HG03139 (cell line): ENCODE measurements around the gene FBXW8.

ENCODE experiments used
- ATAC-seq: cut with Tn5 transposase; IDR thresholded peaks from one replicate; pipeline ENCODE4 v1.9.1; 2021; ENCODE audit not compliant: unreplicated experiment

Gene FBXW8

DNA sequence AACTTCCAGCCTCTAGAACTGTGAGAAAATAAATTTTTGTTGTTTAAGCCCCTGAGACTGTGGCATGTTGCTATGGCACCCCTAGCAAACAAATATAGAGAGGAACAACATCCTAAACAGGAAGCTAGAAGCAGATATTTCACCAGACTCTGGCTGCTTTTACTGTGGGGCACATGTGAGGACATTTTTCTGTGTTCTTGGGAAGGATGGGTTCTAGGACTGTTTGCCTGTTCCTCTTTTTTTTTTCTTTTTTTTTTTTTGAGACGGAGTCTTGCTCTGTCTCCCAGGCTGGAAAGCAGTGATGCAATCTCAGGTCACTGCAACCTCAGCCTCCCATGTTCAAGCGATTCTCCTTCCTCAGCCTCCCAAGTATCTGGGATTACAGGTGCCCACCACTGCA, 25.3 kb upstream of the FBXW8 start:
- ATAC-seq: no peak

GRCh38 chr12:116887244-116887643, 23.5 kb upstream of the FBXW8 start:
- no peak for ATAC-seq

DNA sequence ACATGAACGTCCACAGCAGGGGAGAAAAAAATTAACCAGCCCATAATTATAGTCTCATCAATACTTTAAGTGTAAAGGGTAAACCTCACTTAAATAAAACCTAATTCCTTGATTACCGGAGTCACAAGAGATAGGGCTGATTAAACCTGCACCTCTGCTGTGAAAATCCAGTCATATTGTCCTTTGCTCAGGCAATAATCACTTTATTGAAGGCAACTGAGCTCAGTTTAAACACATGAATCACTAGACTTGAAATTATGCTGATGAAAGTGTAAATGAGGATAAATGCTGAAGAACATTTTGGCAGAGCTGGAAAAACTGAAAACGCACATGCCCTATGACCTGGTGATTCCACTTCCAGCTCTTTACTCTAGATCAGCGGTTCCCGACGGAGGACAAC, 22.9 kb upstream of the FBXW8 start:
- no peak for ATAC-seq

GRCh38 chr12:116890330-116890729, 20.4 kb upstream of the FBXW8 start:
- no peak for ATAC-seq

GRCh38 chr12:116891019-116891418, 19.7 kb upstream of the FBXW8 start:
- no peak for ATAC-seq

- ATAC-seq: no peak
Observed at GRCh38 chr12:116892349-116893140, 18.2 kb upstream of the FBXW8 start.

GRCh38 chr12:116894913-116895312, 15.8 kb upstream of the FBXW8 start:
- no peak for ATAC-seq

- no peak for ATAC-seq
Observed at GRCh38 chr12:116896411-116896924, 14.3 kb upstream of the FBXW8 start.

DNA sequence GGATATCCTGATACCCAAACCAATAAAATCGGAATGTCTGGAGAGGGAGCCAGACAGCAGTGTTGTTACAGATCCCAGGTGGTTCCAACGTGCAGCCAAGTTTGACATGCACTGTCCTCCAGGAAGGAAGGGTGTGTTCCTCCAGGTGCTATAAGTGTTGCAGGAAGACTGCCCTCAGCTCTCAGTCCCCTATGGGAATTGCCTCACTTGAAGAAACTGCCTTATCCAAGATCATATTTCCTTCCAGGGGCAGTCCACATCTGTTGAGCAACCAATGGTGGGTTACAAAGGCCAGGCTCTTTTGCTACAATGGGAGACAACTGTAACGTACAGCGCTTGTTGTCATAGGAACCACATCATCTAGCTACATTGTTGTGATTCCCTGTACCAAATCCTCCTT, 13.3 kb upstream of the FBXW8 start:
- ATAC-seq: no peak

GRCh38 chr12:116898669-116899068, 12.1 kb upstream of the FBXW8 start:
- ATAC-seq: no peak

- ATAC-seq: no peak
Observed at GRCh38 chr12:116901612-116902011, 9.1 kb upstream of the FBXW8 start.

DNA sequence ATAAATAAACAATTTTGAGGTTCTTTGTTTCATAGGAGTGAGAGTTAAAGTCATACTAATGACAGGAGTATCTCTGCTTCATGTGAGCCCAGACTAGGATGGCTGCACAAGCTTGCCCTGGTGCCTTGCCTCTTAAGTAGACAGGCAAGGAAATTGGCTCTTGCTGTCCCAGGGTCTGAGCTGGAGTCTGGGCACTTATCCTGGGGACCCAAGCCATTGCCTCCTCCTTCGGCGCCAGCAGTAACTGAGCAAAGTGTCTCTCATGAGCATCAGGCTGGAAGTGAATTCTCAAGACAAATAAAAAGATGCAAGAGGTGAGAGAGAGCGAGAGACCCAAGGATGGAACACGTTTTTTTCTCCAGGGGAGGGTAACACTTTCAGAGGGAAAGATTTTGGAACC, 6.9 kb upstream of the FBXW8 start:
- no peak for ATAC-seq

DNA sequence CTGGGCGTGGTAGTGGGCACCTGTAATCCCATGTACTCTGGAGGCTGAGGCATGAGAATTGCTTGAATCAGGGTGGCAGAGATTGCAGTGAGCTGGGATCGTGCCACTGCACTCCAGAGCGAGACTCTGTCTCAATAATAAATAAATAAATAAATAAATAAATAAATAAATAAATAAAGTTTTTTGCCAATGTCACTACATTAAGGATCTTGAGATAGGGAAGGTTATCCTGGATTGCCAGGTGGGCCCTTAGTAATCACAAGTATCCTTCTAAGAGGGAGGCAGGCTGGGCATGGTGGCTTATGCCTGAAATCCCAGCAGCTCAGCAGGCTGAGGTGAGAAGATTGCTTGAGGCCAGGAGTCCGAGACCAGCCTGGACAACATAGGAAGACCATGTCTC, 4.5 kb upstream of the FBXW8 start:
- no peak for ATAC-seq

GRCh38 chr12:116910280-116910644, 488 bp upstream of the FBXW8 start:
- no peak for ATAC-seq

GRCh38 chr12:116915326-116915725, 4.6 kb downstream of the FBXW8 start:
- ATAC-seq: no peak

DNA sequence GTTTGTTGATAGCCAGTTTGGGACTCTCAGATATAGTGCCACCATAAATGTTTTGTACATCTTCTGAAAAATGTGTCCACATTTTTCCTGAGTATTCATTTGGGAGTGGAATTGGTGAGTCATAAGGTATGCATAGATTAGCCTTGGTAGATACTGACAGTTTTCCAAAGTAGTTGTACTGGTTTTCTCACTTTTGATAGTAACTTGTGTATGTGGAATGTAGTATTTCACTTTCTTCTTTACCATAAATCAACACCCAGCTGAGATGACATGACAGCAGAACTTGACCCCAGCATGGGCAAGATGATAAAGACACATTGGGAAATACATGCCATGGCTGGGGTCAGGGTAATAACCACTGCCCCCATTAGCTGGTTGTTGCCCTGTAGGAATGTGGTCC, 5.4 kb downstream of the FBXW8 start:
- no peak for ATAC-seq

GRCh38 chr12:116916714-116917114, 6.0 kb downstream of the FBXW8 start:
- ATAC-seq: peak; percentile 84

GRCh38 chr12:116918464-116918863, 7.7 kb downstream of the FBXW8 start:
- ATAC-seq: no peak

DNA sequence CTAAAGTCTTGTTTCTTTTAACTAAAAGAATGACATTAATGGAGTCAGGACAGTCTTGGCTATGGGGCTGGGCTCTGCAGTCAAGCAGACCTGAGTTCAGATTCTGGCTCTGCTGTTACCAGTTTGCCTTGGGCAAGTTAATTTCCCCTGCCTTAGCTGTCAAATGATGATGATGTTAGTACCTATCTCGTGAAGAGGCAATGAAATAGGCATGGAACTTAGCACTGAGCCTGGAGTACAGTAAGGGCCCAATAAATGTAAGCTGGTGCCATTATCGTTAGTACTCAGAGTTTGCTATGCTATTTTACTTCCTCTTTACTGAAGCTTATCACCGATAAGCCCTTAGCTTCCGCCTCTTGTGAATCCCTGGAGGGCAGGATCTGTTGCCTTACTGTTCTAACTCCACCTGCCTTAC, 8.5 kb downstream of the FBXW8 start:
- ATAC-seq: no peak

- no peak for ATAC-seq
Observed at GRCh38 chr12:116919706-116920485, 9.1 kb downstream of the FBXW8 start.

DNA sequence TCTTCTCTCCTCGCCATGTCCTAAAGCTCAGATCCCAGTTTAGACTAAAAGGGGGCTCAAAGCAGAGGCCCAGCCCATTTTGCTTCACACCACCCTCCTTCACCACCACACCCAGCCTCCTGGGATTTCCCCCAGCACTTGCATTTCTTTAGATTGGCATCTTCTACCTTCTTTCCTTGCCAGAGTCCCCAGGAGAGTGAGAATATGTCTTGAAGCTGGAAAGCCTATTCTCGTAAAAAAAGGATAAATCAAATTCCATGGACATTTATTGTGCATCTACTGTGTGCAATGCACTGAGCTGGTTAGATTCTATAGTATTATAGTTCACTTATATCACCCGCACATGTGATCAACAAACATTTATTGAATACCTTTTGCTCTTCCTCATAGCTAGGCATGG, 10.2 kb downstream of the FBXW8 start:
- ATAC-seq: no peak

DNA sequence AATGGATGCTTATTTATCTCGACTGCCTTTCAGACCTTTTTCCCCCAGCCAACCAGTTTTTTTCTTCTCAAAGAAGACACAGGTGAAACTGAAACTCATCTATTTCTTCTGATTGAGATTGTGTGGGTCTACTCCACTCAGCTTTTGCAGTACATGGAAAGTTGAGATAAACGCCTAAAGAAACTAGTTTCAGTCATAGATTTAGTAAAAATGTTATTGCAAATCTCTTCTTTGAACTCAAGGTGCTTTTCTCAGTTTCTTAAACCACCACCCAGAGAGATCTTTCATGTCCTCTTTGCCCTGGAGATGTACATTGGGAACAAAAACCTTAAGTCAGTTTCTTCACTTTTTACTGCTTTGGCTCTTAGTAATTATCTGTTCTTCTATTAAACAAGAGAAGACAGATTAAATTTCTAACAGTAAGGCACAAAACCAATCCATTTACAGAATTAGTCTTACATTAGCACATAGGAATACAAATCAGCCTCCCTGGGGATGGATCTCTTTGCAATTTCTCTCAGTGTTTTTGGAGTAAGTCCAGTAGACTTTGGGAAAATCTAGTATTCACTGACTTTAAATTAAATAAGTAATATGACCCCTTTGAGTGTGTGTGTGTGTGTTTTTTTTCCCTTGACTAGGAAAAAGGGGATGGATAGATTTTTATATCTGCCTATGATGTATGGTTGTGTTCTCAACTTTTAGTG, 11.6 kb downstream of the FBXW8 start:
- peak; percentile 37 for ATAC-seq
